Liver (tissue), 9 donors: ENCODE measurements around the gene HINT1. TPM values are rescaled to one million over a fixed set of nuclear protein-coding genes. Genes with fewer than 3 reads are reported as not detected.

Experiments used
- DNase-seq: peaks from one replicate; pipeline ENCODE4 v3.0.0-alpha.2; 2017; ENCODE audit warnings: low spot score
- H3K27ac ChIP-seq, 2 donors: one replicate each; pipeline ENCODE4 v1.7.0; 2013; ENCODE audit warnings: inconsistent platforms in 2 of 2, low read length in 2 of 2, control low read depth in 1 of 2, low read depth in 1 of 2, mild to moderate bottlenecking in 1 of 2
- H3K27me3 ChIP-seq, 4 donors: one replicate each; pipeline versions ENCODE4 v1.6.1 to v1.7.0; 2013; ENCODE audit warnings: low read length in 3 of 4, inconsistent platforms in 1 of 4, mild to moderate bottlenecking in 1 of 4, moderate library complexity in 1 of 4; ENCODE audit not compliant: control insufficient read depth in 4 of 4, insufficient read depth in 4 of 4
- H3K36me3 ChIP-seq, 4 donors: one replicate each; pipeline versions ENCODE4 v1.6.1 to v1.7.0; 2013; ENCODE audit warnings: low read length in 3 of 4, mild to moderate bottlenecking in 3 of 4, low read depth in 1 of 4, moderate library complexity in 1 of 4; ENCODE audit not compliant: control insufficient read depth in 4 of 4, insufficient read depth in 3 of 4
- H3K4me1 ChIP-seq, 4 donors: one replicate each; pipeline versions ENCODE4 v1.6.1 to v1.7.0; 2013; ENCODE audit warnings: low read length in 3 of 4, mild to moderate bottlenecking in 3 of 4, moderate library complexity in 1 of 4; ENCODE audit not compliant: control insufficient read depth in 4 of 4, insufficient read depth in 4 of 4
- H3K4me3 ChIP-seq, 3 donors: one replicate each; pipeline versions ENCODE4 v1.6.1 to v1.7.0; 2013; ENCODE audit warnings: low read length in 3 of 3, control low read depth in 1 of 3, low read depth in 1 of 3, mild to moderate bottlenecking in 1 of 3
- H3K9ac ChIP-seq, 2 donors: one replicate each; pipeline ENCODE4 v1.7.0; 2013; ENCODE audit warnings: low read length in 2 of 2, mild to moderate bottlenecking in 2 of 2, moderate library complexity in 2 of 2, control low read depth in 1 of 2, low read depth in 1 of 2
- H3K9me3 ChIP-seq, 4 donors: one replicate each; pipeline versions ENCODE4 v1.6.1 to v1.7.0; 2013; ENCODE audit warnings: low read length in 3 of 4; ENCODE audit not compliant: control insufficient read depth in 4 of 4
- ATF3 ChIP-seq: IDR thresholded peaks from 2 replicates; pipeline ENCODE4 v1.6.1; 2016; ENCODE audit warnings: antibody characterized with exemption
- CTCF ChIP-seq: fragments of 150-350 bp; IDR thresholded peaks from 2 replicates; pipeline ENCODE4 v1.5.1; 2017; ENCODE audit warnings: improper control_type of control experiment, low read depth, low read length; ENCODE audit not compliant: missing input control
- EGR1 ChIP-seq, 2 donors: IDR thresholded peaks; 2 replicates each; pipeline ENCODE4 v1.6.1; 2016 to 2018; ENCODE audit warnings: antibody characterized with exemption in 2 of 2, low read depth in 2 of 2
- FOXA1 ChIP-seq: IDR thresholded peaks from 2 replicates; pipeline ENCODE4 v1.6.1; 2016; ENCODE audit warnings: antibody characterized with exemption
- FOXA2 ChIP-seq: IDR thresholded peaks from 2 replicates; pipeline ENCODE4 v1.6.1; 2016; ENCODE audit warnings: antibody characterized with exemption
- GABPA ChIP-seq, 2 donors: IDR thresholded peaks in 1 of 2; conservative IDR thresholded peaks in 1 of 2; 2 replicates each; pipeline ENCODE4 v1.6.1; 2016; ENCODE audit warnings: antibody characterized with exemption in 2 of 2, mild to moderate bottlenecking in 1 of 2, moderate library complexity in 1 of 2
- HNF4A ChIP-seq, 2 donors: conservative IDR thresholded peaks; 2 replicates each; pipeline ENCODE4 v1.6.1; 2016; ENCODE audit warnings: antibody characterized with exemption in 2 of 2, mild to moderate bottlenecking in 2 of 2
- JUND ChIP-seq, 2 donors: IDR thresholded peaks; 2 replicates each; pipeline ENCODE4 v1.6.1; 2016; ENCODE audit warnings: antibody characterized with exemption in 2 of 2
- NR2F2 ChIP-seq: IDR thresholded peaks from 2 replicates; pipeline ENCODE4 v1.6.1; 2016; ENCODE audit warnings: antibody characterized with exemption
- RAD21 ChIP-seq, 2 donors: IDR thresholded peaks; 2 replicates each; pipeline ENCODE4 v1.6.1; 2016; ENCODE audit warnings: antibody characterized with exemption in 2 of 2, mild to moderate bottlenecking in 2 of 2
- REST ChIP-seq: IDR thresholded peaks from 2 replicates; pipeline ENCODE4 v1.6.1; 2016; ENCODE audit warnings: antibody characterized with exemption, mild to moderate bottlenecking
- RXRA ChIP-seq, 2 donors: IDR thresholded peaks; 2 replicates each; pipeline ENCODE4 v1.6.1; 2017 to 2018; ENCODE audit warnings: antibody characterized with exemption in 2 of 2, mild to moderate bottlenecking in 1 of 2
- SP1 ChIP-seq: IDR thresholded peaks from 2 replicates; pipeline ENCODE4 v1.6.1; 2018; ENCODE audit warnings: antibody characterized with exemption, mild to moderate bottlenecking
- TAF1 ChIP-seq: conservative IDR thresholded peaks from 2 replicates; pipeline ENCODE4 v1.6.1; 2016; ENCODE audit warnings: antibody characterized with exemption, mild to moderate bottlenecking
- YY1 ChIP-seq: IDR thresholded peaks from 2 replicates; pipeline ENCODE4 v1.6.1; 2016; ENCODE audit warnings: antibody characterized with exemption, mild to moderate bottlenecking
- polyA plus RNA-seq, 2 donors: library from polyadenylated mRNA; stranded (reverse) in 1 of 2; unstranded in 1 of 2; fragments of 200-250 nt in 1 of 2; fragments of >200 nt in 1 of 2; fragmentation: Nextera tagmentation in 1 of 2; extraction: Ambion mirVana in 1 of 2; gene quantifications; one replicate each; pipeline versions ENCODE4 v1.2.1 to v1.2.3, GENCODE V29; 2013 to 2015
- total RNA-seq, 2 donors: library from RNA; depleted of rRNA; stranded (reverse); fragments of >200 nt; gene quantifications; one replicate each; pipeline ENCODE4 v1.2.3, GENCODE V29; 2014
- donor health status: healthy.
- donor health status: healthy.
- donor health status: healthy.
- donor health status: healthy.
- donor health status: healthy.

Gene HINT1
- total and polyA plus RNA-seq, 4 donors: 112 to 902 (median 314) TPM

GRCh38 chr5:131185523-131186104 is 20.6 kb upstream of the HINT1 start:
- peaks cover 0 to 4% (median 0%) of the 10 kb centered on the region in 4 donors for H3K36me3 ChIP-seq
- H3K9me3 ChIP-seq: no peaks in the 10 kb centered on the region
- no peak overlapping the region for H3K9ac ChIP-seq
- no peaks in the 10 kb centered on the region for H3K4me1 ChIP-seq
- TF ChIP-seq CTCF (no peak), YY1 (no peak), EGR1 (IDR thresholded peaks at IDR 0.05; ENCODE audit: low read depth in 2 of 2) (no peak), JUND (IDR thresholded peaks at IDR 0.05) (no peak), GABPA (IDR thresholded peaks at IDR 0.05 in 1 of 2, conservative IDR thresholded peaks at IDR 0.05 in 1 of 2) (no peak)
- H3K27me3 ChIP-seq: no peaks in the 10 kb centered on the region
- H3K4me3 ChIP-seq: no peak overlapping the region
- H3K27ac ChIP-seq: no peak overlapping the region
- no peak for DNase-seq

- no peak for DNase-seq
- H3K4me3 ChIP-seq: no peak overlapping the region
- H3K27ac ChIP-seq: no peak overlapping the region
- H3K9ac ChIP-seq: no peak overlapping the region
- H3K36me3 ChIP-seq: peaks cover 0 to 4% (median 0%) of the 10 kb centered on the region in 4 donors
- H3K27me3 ChIP-seq: no peaks in the 10 kb centered on the region
- TF ChIP-seq FOXA2 (no peak), REST (no peak), SP1 (no peak), YY1 (no peak), RAD21 (IDR thresholded peaks at IDR 0.05) (no peak), HNF4A (conservative IDR thresholded peaks at IDR 0.05) (no peak), TAF1 (no peak), RXRA (IDR thresholded peaks at IDR 0.05) (no peak), ATF3 (no peak)
- no peaks in the 10 kb centered on the region for H3K4me1 ChIP-seq
- no peaks in the 10 kb centered on the region for H3K9me3 ChIP-seq
These were observed 17.8 kb upstream of the HINT1 start for GRCh38 chr5:131182839-131183238.

- H3K4me3 ChIP-seq: no peak overlapping the region
- peaks cover 0 to 4% (median 0%) of the 10 kb centered on the region in 4 donors for H3K36me3 ChIP-seq
- TF ChIP-seq RXRA (IDR thresholded peaks at IDR 0.05) (no peak), HNF4A (conservative IDR thresholded peaks at IDR 0.05) (no peak), ATF3 (no peak), NR2F2 (no peak), SP1 (no peak), FOXA1 (no peak), TAF1 (no peak), FOXA2 (no peak)
- H3K27me3 ChIP-seq: no peaks in the 10 kb centered on the region
- H3K9me3 ChIP-seq: no peaks in the 10 kb centered on the region
- no peak overlapping the region for H3K9ac ChIP-seq
- H3K4me1 ChIP-seq: no peaks in the 10 kb centered on the region
- H3K27ac ChIP-seq: no peak overlapping the region
- no peak for DNase-seq
These were observed 15.4 kb upstream of the HINT1 start for GRCh38 chr5:131180407-131180806.
